Brain microvascular endothelial cell (primary cell): ENCODE results near the gene FSTL4.
A peak's percentile ranks its signal among the peaks of the same experiment; 100 is the strongest.

Source experiments
- DNase-seq: peaks from one replicate; pipeline ENCODE4 v3.0.0-alpha.2; 2020
- H3K27ac ChIP-seq: fragments of 250-450 bp; sonication (Bioruptor Pico); 2 replicates; pipeline ENCODE4 v1.5.1; 2020; ENCODE audit warnings: mild to moderate bottlenecking, moderate library complexity
- H3K27me3 ChIP-seq: fragments of 250-450 bp; sonication (Bioruptor Pico); replicated peaks from 2 replicates; pipeline ENCODE4 v1.5.1; 2020; ENCODE audit warnings: mild to moderate bottlenecking
- H3K36me3 ChIP-seq: fragments of 250-450 bp; sonication (Bioruptor Pico); replicated peaks from 2 replicates; pipeline ENCODE4 v1.5.1; 2020; ENCODE audit warnings: mild to moderate bottlenecking
- H3K4me3 ChIP-seq: 2 replicates; pipeline ENCODE4 v1.5.1; 2011; ENCODE audit warnings: low read depth, mild to moderate bottlenecking, control low read depth, low read length, moderate library complexity
- CTCF ChIP-seq: IDR thresholded peaks from 2 replicates; pipeline ENCODE4 v1.5.1; 2011; ENCODE audit warnings: low read depth, mild to moderate bottlenecking, moderate library complexity, low read length, control low read depth, inconsistent platforms; ENCODE audit errors: missing control alignments
- in situ Hi-C: cut with HindIII; loops from 2 replicates; pipeline ENCODE4 v1.10.0; 2017; ENCODE audit warnings: low sequenced_read_pairs, low pct_ligation_motif_present

The FSTL4 gene

GRCh38 chr5:133298447-133298846 lies 313.9 kb downstream of the FSTL4 start:
- no peak for DNase-seq
- in situ Hi-C loops = loop anchor here (25.0 kb wide), 1 partner anchor 186 kb away; no protein-coding TSS in a partner anchor
- no peak overlapping the region for H3K4me3 ChIP-seq
- TF ChIP-seq CTCF = no peak
- no peaks in the 10 kb centered on the region for H3K27me3 ChIP-seq
- H3K27ac ChIP-seq = no peak overlapping the region
- H3K36me3 ChIP-seq = no peaks in the 10 kb centered on the region

GRCh38 chr5:133297293-133297692 lies 315.0 kb downstream of the FSTL4 start:
- in situ Hi-C loops = loop anchor here (25.0 kb wide), 1 partner anchor 185 kb away; no protein-coding TSS in a partner anchor
- Histone ChIP-seq H3K4me3 (no peak overlapping the region), H3K27ac (no peak overlapping the region), H3K36me3 (no peaks in the 10 kb centered on the region), H3K27me3 (no peaks in the 10 kb centered on the region)
- TF ChIP-seq CTCF = no peak
- DNase-seq = no peak

- no peak overlapping the region for H3K27ac ChIP-seq
- no peak for TF ChIP-seq CTCF
- in situ Hi-C loops = loop anchor here (25.0 kb wide), 1 partner anchor 184 kb away; no protein-coding TSS in a partner anchor
- H3K36me3 ChIP-seq = no peaks in the 10 kb centered on the region
- no peak for DNase-seq
- no peaks in the 10 kb centered on the region for H3K27me3 ChIP-seq
- no peak overlapping the region for H3K4me3 ChIP-seq
These were observed 315.7 kb downstream of the FSTL4 start for GRCh38 chr5:133296624-133297023.

GRCh38 chr5:133295520-133295919 lies 316.8 kb downstream of the FSTL4 start:
- peak; percentile 12 for DNase-seq
- Histone ChIP-seq H3K27me3 (no peaks in the 10 kb centered on the region), H3K36me3 (no peaks in the 10 kb centered on the region), H3K27ac (no peak overlapping the region), H3K4me3 (no peak overlapping the region)
- TF ChIP-seq CTCF = no peak
- in situ Hi-C loops = loop anchor here (25.0 kb wide), 1 partner anchor 183 kb away; no protein-coding TSS in a partner anchor

GRCh38 chr5:133294380-133294779 lies 318.0 kb downstream of the FSTL4 start:
- H3K27me3 ChIP-seq = no peaks in the 10 kb centered on the region
- in situ Hi-C loops = loop anchor here (25.0 kb wide), 1 partner anchor 182 kb away; no protein-coding TSS in a partner anchor
- DNase-seq = no peak
- H3K27ac ChIP-seq = no peak overlapping the region
- no peaks in the 10 kb centered on the region for H3K36me3 ChIP-seq
- no peak for TF ChIP-seq CTCF
- H3K4me3 ChIP-seq = no peak overlapping the region

- H3K4me3 ChIP-seq = no peak overlapping the region
- in situ Hi-C loops = loop anchor here (25.0 kb wide), 1 partner anchor 182 kb away; no protein-coding TSS in a partner anchor
- H3K36me3 ChIP-seq = no peaks in the 10 kb centered on the region
- no peak overlapping the region for H3K27ac ChIP-seq
- no peak for TF ChIP-seq CTCF
- no peaks in the 10 kb centered on the region for H3K27me3 ChIP-seq
- DNase-seq = no peak
These were observed 318.4 kb downstream of the FSTL4 start for GRCh38 chr5:133293960-133294359.
